Kidney (tissue), 14 donors: ENCODE data around the gene TMEM143. TPM values are rescaled to one million over a fixed set of nuclear protein-coding genes. Genes with fewer than 3 reads are reported as not detected.
"Not testable (repeated sequence)": the region's sequence is repeated elsewhere in the genome, so short reads cannot be mapped to it uniquely, and the experiment has no call there.

Source experiments
- DNase-seq, 5 donors: peaks; one replicate each; pipeline ENCODE4 v3.0.0-alpha.2; 2013 to 2020
- FAIRE-seq: peaks from 2 replicates; lab custom pipeline; 2012; peaks lifted over from hg19 to GRCh38; lab: Jason Lieb, UNC
- H3K27ac ChIP-seq, 2 donors: one replicate each; pipeline ENCODE4 v1.7.0; 2013; ENCODE audit warnings: low read depth in 2 of 2, low read length in 2 of 2, inconsistent platforms in 1 of 2
- H3K27me3 ChIP-seq: one replicate; pipeline ENCODE4 v1.7.1; 2013; ENCODE audit warnings: low read length, inconsistent platforms; ENCODE audit not compliant: control insufficient read depth, insufficient read depth
- H3K36me3 ChIP-seq, 3 donors: one replicate each; pipeline versions ENCODE4 v1.7.0 to v1.7.1; 2013; ENCODE audit warnings: low read length in 3 of 3, control low read depth in 1 of 3, inconsistent platforms in 1 of 3; ENCODE audit not compliant: insufficient read depth in 3 of 3, control insufficient read depth in 2 of 3
- H3K4me1 ChIP-seq, 3 donors: one replicate each; pipeline versions ENCODE4 v1.7.0 to v1.7.1; 2013; ENCODE audit warnings: low read length in 3 of 3, inconsistent platforms in 1 of 3, low read depth in 1 of 3; ENCODE audit not compliant: control insufficient read depth in 2 of 3, insufficient read depth in 2 of 3
- H3K4me3 ChIP-seq, 3 donors: one replicate each; pipeline versions ENCODE4 v1.7.0 to v1.8.1; 2013; ENCODE audit warnings: low read length in 3 of 3, control low read depth in 1 of 3, inconsistent platforms in 1 of 3
- H3K9ac ChIP-seq, 3 donors: one replicate each; pipeline versions ENCODE4 v1.7.0 to v1.7.1; 2013; ENCODE audit warnings: low read length in 3 of 3, control low read depth in 1 of 3, inconsistent platforms in 1 of 3
- H3K9me3 ChIP-seq, 3 donors: one replicate each; pipeline versions ENCODE4 v1.7.0 to v1.7.1; 2013; ENCODE audit warnings: low read length in 3 of 3, control low read depth in 1 of 3, inconsistent platforms in 1 of 3; ENCODE audit not compliant: control insufficient read depth in 2 of 3, insufficient read depth in 1 of 3
- intact Hi-C: fragments of 100-400 bp; cut with DNase I; formaldehyde crosslinking; loops from one replicate; pipeline ENCODE4 v1.11.1; 2022
- polyA plus RNA-seq: library from polyadenylated mRNA; stranded (reverse); fragments of 350-450 nt; fragmentation: Illumina TruSeq; extraction: RNeasy Lipid Tissue Mini Kit (QIAGEN cat#74804); gene quantifications from one replicate; pipeline ENCODE4 v1.2.3, GENCODE V29; 2014; ENCODE audit warnings: low read depth, low replicate concordance; ENCODE audit not compliant: insufficient read depth
- total RNA-seq: library from RNA; stranded (reverse); fragmentation: NEBNext Ultra II Directional; extraction: Animal tissue kit (Norgen Biotek cat#: 25700); gene quantifications from one replicate; pipeline ENCODE4 v1.2.1, GENCODE V29; 2021
- TF ChIP-seq, protein P1 (sequence below): IDR thresholded peaks from 3 replicates; pipeline ENCODE4 v1.5.1; 2012; ENCODE audit warnings: mild to moderate bottlenecking, moderate library complexity, borderline replicate concordance; ENCODE audit not compliant: insufficient read depth; ENCODE audit errors: extremely low read depth
- donor health status: control.
- donor health status: control.
- donor health status: control.
- donor health status: control.
- donor health status: control.
- donor health status: DM: yes; HTN: yes; CAD: no.
- donor health status: Normal renal cell carcinoma (clear cell type).

Gene TMEM143
- total and polyA plus RNA-seq, 2 donors from 2014 or later: 9.2 to 15.7 TPM

DNA sequence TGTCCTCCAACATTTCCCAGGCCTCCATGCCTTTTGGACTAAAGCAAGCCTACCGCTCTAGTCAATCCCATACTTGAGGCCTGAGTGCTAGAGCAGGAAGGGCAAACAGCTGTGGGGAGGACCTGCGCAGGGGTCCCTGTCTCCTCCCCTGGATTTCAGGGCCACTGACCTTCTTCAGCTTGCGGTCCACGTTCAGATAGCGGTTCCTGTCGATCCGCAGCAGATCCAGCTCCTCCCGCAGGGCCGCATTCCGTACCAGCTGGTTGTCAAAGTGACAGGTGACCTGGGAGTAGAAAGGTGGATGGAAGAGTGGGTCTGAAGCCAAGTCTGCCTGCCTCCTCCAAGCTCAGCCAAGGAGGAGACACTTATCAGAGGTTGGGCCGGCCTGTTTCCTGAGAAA, 52.4 kb downstream of the TMEM143 start:
- TF ChIP-seq, protein P1, sequence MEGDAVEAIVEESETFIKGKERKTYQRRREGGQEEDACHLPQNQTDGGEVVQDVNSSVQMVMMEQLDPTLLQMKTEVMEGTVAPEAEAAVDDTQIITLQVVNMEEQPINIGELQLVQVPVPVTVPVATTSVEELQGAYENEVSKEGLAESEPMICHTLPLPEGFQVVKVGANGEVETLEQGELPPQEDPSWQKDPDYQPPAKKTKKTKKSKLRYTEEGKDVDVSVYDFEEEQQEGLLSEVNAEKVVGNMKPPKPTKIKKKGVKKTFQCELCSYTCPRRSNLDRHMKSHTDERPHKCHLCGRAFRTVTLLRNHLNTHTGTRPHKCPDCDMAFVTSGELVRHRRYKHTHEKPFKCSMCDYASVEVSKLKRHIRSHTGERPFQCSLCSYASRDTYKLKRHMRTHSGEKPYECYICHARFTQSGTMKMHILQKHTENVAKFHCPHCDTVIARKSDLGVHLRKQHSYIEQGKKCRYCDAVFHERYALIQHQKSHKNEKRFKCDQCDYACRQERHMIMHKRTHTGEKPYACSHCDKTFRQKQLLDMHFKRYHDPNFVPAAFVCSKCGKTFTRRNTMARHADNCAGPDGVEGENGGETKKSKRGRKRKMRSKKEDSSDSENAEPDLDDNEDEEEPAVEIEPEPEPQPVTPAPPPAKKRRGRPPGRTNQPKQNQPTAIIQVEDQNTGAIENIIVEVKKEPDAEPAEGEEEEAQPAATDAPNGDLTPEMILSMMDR: no peak

DNA sequence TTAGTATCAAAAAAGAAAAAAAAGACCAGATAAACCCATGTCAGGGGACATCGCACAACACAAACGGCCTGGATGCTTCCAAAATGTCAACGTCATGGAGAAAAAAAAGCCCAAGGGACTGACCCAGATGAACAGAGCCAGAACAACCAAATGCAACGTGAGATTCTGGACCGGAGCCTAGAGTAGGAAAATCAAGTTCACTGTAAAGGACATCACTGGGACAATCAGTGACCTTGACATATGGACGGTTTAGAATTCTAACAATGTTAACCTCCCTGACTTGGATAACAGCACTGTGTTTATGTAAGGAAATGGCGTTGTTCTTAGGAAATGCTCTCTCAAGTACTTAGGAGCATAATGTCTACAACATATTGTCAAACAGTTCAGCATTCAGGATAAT, 53.5 kb downstream of the TMEM143 start:
- Histone ChIP-seq H3K27me3 (no peaks in the 10 kb centered on the region), H3K27ac (no peak overlapping the region), H3K36me3 (no peaks in the 10 kb centered on the region), H3K9me3 (no peaks in the 10 kb centered on the region), H3K4me1 (peaks cover 0 to 3% (median 0%) of the 10 kb centered on the region in 3 donors), H3K4me3 (peak overlapping the region in 1 of 3 donors; percentile 20), H3K9ac (peak overlapping the region in 1 of 3 donors; percentile 40)
- DNase-seq: peak in 3 of 5 donors; percentile 19 to 90 (median 77)
- FAIRE-seq: no peak
- intact Hi-C loops: no loop called here
- TF ChIP-seq, protein P1: no peak

More for the DNA sequence above, 52.4 kb downstream of the TMEM143 start:
- Histone ChIP-seq H3K4me1 (peaks cover 0 to 3% (median 0%) of the 10 kb centered on the region in 3 donors), H3K9me3 (no peaks in the 10 kb centered on the region), H3K27me3 (no peaks in the 10 kb centered on the region), H3K36me3 (no peaks in the 10 kb centered on the region), H3K27ac (no peak overlapping the region), H3K4me3 (no peak overlapping the region), H3K9ac (no peak overlapping the region)
- DNase-seq (peak in 1 of 5 donors; percentile 25), FAIRE-seq (no peak)
- intact Hi-C loops: no loop called here

DNA sequence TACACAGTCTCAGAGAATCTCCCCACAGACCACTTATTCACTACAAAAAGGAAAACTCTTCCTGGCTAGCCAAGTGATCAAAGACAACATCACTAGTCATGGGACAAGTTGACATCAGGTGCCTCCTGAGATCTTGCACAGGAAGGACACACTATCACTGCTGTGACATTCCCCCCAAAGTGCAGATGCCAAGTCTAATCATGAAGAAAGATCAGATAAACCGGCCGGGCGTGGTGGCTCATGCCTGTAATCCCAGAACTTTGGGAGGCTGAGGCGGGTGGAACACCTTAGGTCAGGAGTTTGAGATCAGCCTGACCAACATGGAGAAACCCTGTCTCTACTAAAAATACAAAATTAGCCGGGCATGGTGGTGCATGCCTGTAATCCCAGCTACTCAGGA, 54.0 kb downstream of the TMEM143 start:
- H3K27me3 ChIP-seq, H3K4me3 ChIP-seq, H3K36me3 ChIP-seq, H3K9ac ChIP-seq, H3K4me1 ChIP-seq, H3K27ac ChIP-seq, FAIRE-seq, DNase-seq, H3K9me3 ChIP-seq, intact Hi-C loops: not testable (repeated sequence)

DNA sequence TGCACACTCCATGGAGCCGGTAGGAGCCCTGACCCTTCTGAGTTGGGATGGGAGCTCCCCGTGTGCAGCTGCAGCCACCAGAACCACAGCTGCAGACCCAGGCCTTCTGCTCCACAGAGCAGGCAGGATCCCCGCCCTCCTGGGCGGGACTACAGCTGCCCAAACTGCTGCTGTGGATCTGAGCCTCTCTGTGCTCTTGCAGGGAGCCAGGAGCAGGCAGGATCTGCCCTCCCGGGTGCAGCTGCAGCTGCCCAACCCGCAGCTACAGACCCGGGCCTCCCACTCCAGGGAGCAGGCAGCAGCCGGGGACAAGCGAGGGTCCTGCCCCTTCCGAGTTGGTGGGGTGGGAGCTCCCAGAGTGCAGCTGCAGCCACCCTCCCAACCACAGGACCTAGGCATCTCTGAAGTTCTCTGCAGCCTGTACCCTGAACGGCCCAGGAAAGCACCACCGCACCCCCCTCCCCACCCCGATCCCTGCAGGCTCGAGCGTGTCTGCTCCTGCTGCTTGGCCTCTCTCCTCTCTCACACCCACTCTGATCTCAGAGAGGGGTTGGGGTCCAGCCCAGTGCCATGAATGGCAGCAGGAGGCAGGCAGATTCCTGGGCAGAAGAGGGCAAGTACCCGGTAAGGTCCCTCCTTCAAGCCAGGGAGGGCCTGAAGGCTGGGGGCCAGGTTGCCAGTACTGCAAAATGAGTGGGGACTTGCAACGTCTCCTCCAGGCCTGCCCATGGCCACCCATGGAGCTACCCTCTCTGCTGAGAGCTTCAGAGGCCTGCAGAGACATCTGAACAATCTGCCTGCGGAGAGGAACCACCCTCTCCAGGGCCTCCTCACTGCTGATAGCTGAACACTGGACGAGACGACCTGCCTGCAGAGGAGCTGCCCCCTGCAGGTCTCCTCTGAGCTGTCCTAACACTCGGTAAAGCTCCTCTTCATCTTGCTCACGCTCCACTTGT, 54.8 kb downstream of the TMEM143 start:
- no peaks in the 10 kb centered on the region for H3K9me3 ChIP-seq
- no peaks in the 10 kb centered on the region for H3K27me3 ChIP-seq
- no peak overlapping the region for H3K9ac ChIP-seq
- FAIRE-seq: no peak
- no peak overlapping the region for H3K4me3 ChIP-seq
- H3K4me1 ChIP-seq: peaks cover 0 to 3% (median 0%) of the 10 kb centered on the region in 3 donors
- no peaks in the 10 kb centered on the region for H3K36me3 ChIP-seq
- no peak overlapping the region for H3K27ac ChIP-seq
- DNase-seq: peak; percentile 46 to 70 (median 58)
- intact Hi-C loops: no loop called here
- TF ChIP-seq, protein P1: no peak
